K562 (cell line): ENCODE results near the gene ZSCAN32. TPM values are rescaled to one million over a fixed set of nuclear protein-coding genes. Genes with fewer than 3 reads are reported as not detected.

Experiments used
- ATAC-seq: fragments of 200-7000 bp; cut with Tn5 transposase; 3 replicates; pipeline ENCODE4 v1.9.1; 2020; ENCODE audit warnings: moderate library complexity
- BruUV-seq: library from RNA; stranded (reverse); fragments of 400-500 nt; replicated peaks from 2 replicates; lab custom pipeline; 2021; lab: Mats Ljungman, UMichigan
- CTCF ChIA-PET: fragments of 300-600 bp; formaldehyde crosslinking; extraction: SDS; loops from one replicate; lab custom pipeline; 2021; ENCODE audit warnings: low intra/inter-chr PET ratio; lab: Yijun Ruan, JAX
- POLR2A ChIA-PET: fragments of 300-600, 350-650 bp; sonication (Branson Sonifier 250); formaldehyde crosslinking; extraction: SDS; loops from one replicate; lab custom pipeline; 2021; ENCODE audit warnings: antibody characterized with exemption, inconsistent platforms; lab: Yijun Ruan, JAX
- DNase-seq, 4 experiments: peaks; one replicate each; pipeline versions ENCODE4 v3.0.0 to v3.0.0-alpha.2; 2011 to 2018; ENCODE audit warnings: low spot score in 3 of 4, mixed read lengths in 3 of 4; ENCODE audit errors: extremely low read depth in 1 of 4
- FAIRE-seq: peaks from 2 replicates; lab custom pipeline; 2011; peaks lifted over from hg19 to GRCh38; lab: Jason Lieb, UNC
- H2AFZ ChIP-seq: 2 replicates; pipeline ENCODE4 v1.6.0; 2011; ENCODE audit warnings: low read depth, low read length, control low read depth, inconsistent platforms
- H3K27ac ChIP-seq: fragments of 200-600 bp; 3 replicates; pipeline ENCODE4 v1.8.0; 2011; ENCODE audit warnings: low read depth, mild to moderate bottlenecking, control low read depth, inconsistent platforms, low read length, moderate library complexity, mixed read lengths; ENCODE audit errors: extremely low read depth
- H3K27me3 ChIP-seq, 2 experiments: fragments of 300-600 bp in 1 of 2; 2 replicates in 1 of 2; 3 replicates in 1 of 2; pipeline versions ENCODE4 v1.6.0 to v1.8.0; 2011; ENCODE audit warnings: inconsistent platforms in 2 of 2, low read length in 2 of 2, mild to moderate bottlenecking in 1 of 2, mixed read lengths in 1 of 2, moderate library complexity in 1 of 2; ENCODE audit not compliant: control insufficient read depth in 2 of 2, insufficient read depth in 2 of 2
- H3K36me3 ChIP-seq: fragments of 300-600 bp; 3 replicates; pipeline ENCODE4 v1.8.0; 2011; ENCODE audit warnings: mild to moderate bottlenecking, low read length, inconsistent platforms; ENCODE audit not compliant: control insufficient read depth, insufficient read depth
- H3K4me1 ChIP-seq, 2 experiments: fragments of 200-600 bp in 1 of 2; replicated peaks in 1 of 2; 2 replicates in 1 of 2; 3 replicates in 1 of 2; pipeline versions ENCODE4 v1.5.1 to v1.8.0; 2011; ENCODE audit warnings: inconsistent platforms in 2 of 2, low read length in 2 of 2, mild to moderate bottlenecking in 1 of 2, mixed read lengths in 1 of 2, moderate library complexity in 1 of 2; ENCODE audit not compliant: control insufficient read depth in 2 of 2, insufficient read depth in 2 of 2
- H3K4me2 ChIP-seq: 2 replicates; pipeline ENCODE4 v1.6.1; 2011; ENCODE audit warnings: low read length, control low read depth, inconsistent platforms, mixed read lengths; ENCODE audit not compliant: insufficient read depth
- H3K4me3 ChIP-seq: fragments of 200-600 bp; sonication (generic), shearing (Covaris generic); 2 replicates; pipeline ENCODE4 v1.5.1; 2016; ENCODE audit warnings: control low read depth, inconsistent platforms
- H3K79me2 ChIP-seq: fragments of 200-600 bp; 3 replicates; pipeline ENCODE4 v1.8.0; 2011; ENCODE audit warnings: low read length, inconsistent platforms; ENCODE audit not compliant: control insufficient read depth, insufficient read depth
- H3K9ac ChIP-seq, 2 experiments: 2 replicates each; pipeline versions ENCODE4 v1.6.0 to v1.6.1; 2011; ENCODE audit warnings: low read depth in 2 of 2, low read length in 2 of 2, control low read depth in 1 of 2, inconsistent platforms in 1 of 2, mild to moderate bottlenecking in 1 of 2, mixed read lengths in 1 of 2; ENCODE audit not compliant: insufficient read depth in 1 of 2
- H3K9me1 ChIP-seq: one replicate; pipeline ENCODE4 v1.6.0; 2011; ENCODE audit warnings: inconsistent platforms, mild to moderate bottlenecking, low read length, moderate library complexity; ENCODE audit not compliant: control insufficient read depth, insufficient read depth
- H3K9me3 ChIP-seq: replicated peaks from 2 replicates; pipeline ENCODE4 v1.5.1; 2011; ENCODE audit warnings: low read depth, low read length, inconsistent platforms; ENCODE audit not compliant: control insufficient read depth, insufficient read depth
- H4K20me1 ChIP-seq: replicated peaks from 2 replicates; pipeline ENCODE4 v1.6.1; 2011; ENCODE audit warnings: low read length, inconsistent platforms, mixed read lengths; ENCODE audit not compliant: control insufficient read depth, insufficient read depth
- ESRRA ChIP-seq: fragments of 450-650 bp; IDR thresholded peaks from 2 replicates; pipeline ENCODE4 v1.6.1; 2014; ENCODE audit warnings: low read depth, mild to moderate bottlenecking, moderate library complexity, borderline replicate concordance
- EWSR1 ChIP-seq: fragments of 450-650 bp; IDR thresholded peaks from 2 replicates; pipeline ENCODE4 v1.6.1; 2018; ENCODE audit warnings: borderline replicate concordance, mild to moderate bottlenecking, low read depth, moderate library complexity; ENCODE audit not compliant: partially characterized antibody
- GATAD2B ChIP-seq: fragments of 450-650 bp; IDR thresholded peaks from 2 replicates; pipeline ENCODE4 v1.6.1; 2017; ENCODE audit warnings: mild to moderate bottlenecking, borderline replicate concordance
- HNRNPLL ChIP-seq: fragments of 200-400 bp; formaldehyde crosslinking; IDR thresholded peaks from 2 replicates; pipeline ENCODE4 v1.6.1; 2017; ENCODE audit warnings: low read length, low read depth, mild to moderate bottlenecking; ENCODE audit not compliant: poor library complexity, severe bottlenecking
- MTA3 ChIP-seq: fragments of 450-650 bp; formaldehyde crosslinking; IDR thresholded peaks from 2 replicates; pipeline ENCODE4 v1.6.1; 2017; ENCODE audit warnings: mild to moderate bottlenecking, borderline replicate concordance
- ZNF133 ChIP-seq: fragments of 250-450 bp; sonication (Bioruptor Pico); IDR thresholded peaks from 2 replicates; pipeline ENCODE4 v1.4.0; 2020; ENCODE audit warnings: mild to moderate bottlenecking
- ZNF41 ChIP-seq: fragments of 250-450 bp; sonication (Bioruptor Pico); conservative IDR thresholded peaks from 2 replicates; pipeline ENCODE4 v1.4.0; 2020; ENCODE audit warnings: mild to moderate bottlenecking
- ZSCAN32 ChIP-seq: fragments of 450-650 bp; formaldehyde crosslinking; IDR thresholded peaks from 2 replicates; pipeline ENCODE4 v1.4.0; 2020; ENCODE audit warnings: mild to moderate bottlenecking, moderate library complexity
- WGBS: fragments of 100-300 bp; shearing (Covaris generic); methylation state at CpG from one replicate; pipeline ENCODE4 v1.1.6; 2016; ENCODE audit warnings: low coverage, mixed read lengths; ENCODE audit not compliant: insufficient coverage; ENCODE audit errors: missing lambda C conversion rate; 5-methylcytosine and 5-hydroxymethylcytosine counted together
- in situ Hi-C: fragments of 300-500 bp; cut with MboI; formaldehyde crosslinking; loops from 4 replicates; pipeline ENCODE4 v1.15.0; 2018; ENCODE audit warnings: inconsistent platforms, mixed read lengths
- intact Hi-C: fragments of 100-400 bp; cut with micrococcal nuclease; formaldehyde crosslinking; loops from 2 replicates; pipeline ENCODE4 v1.14.2; 2022
- polyA plus RNA-seq, 8 experiments: library from polyadenylated mRNA; depleted of rRNA in 4 of 8; stranded (reverse) in 5 of 8; unstranded in 3 of 8; fragments of >200 nt; fragmentation: Nextera tagmentation in 2 of 8; fragmentation: Illumina TruSeq in 1 of 8; extraction: Ambion mirVana in 2 of 8; extraction: Trizol in 1 of 8; gene quantifications; 2 replicates each; pipeline versions ENCODE4 v1.2.1 to v1.2.3, GENCODE V29; 2011 to 2014; ENCODE audit warnings: inconsistent platforms in 1 of 8, missing spikeins in 1 of 8
- total RNA-seq, 7 experiments: library from RNA; depleted of rRNA in 6 of 7; stranded (reverse); fragments of >200 nt in 6 of 7; fragmentation: Illumina TruSeq in 2 of 7; extraction: Trizol in 2 of 7; gene quantifications; 2 replicates each; pipeline versions ENCODE4 v1.2.1 to v1.2.3, GENCODE V29; 2011 to 2021; ENCODE audit warnings: low replicate concordance in 1 of 7
- TF ChIP-seq, protein P1 (sequence below): fragments of 250-450 bp; sonication (Bioruptor Pico); IDR thresholded peaks from 2 replicates; pipeline ENCODE4 v1.4.0; 2020
- TF ChIP-seq, protein P2 (sequence below): sonication (generic); formaldehyde crosslinking; IDR thresholded peaks from 2 replicates; pipeline ENCODE4 v1.8.1; 2023; ENCODE audit warnings: missing genetic modification reagents, mild to moderate bottlenecking, borderline replicate concordance
- TF ChIP-seq, protein P3 (sequence below), 2 experiments: fragments of 250-450 bp in 1 of 2; fragments of 450-650 bp in 1 of 2; sonication (Bioruptor Pico) in 1 of 2; IDR thresholded peaks; 2 replicates each; pipeline versions ENCODE4 v1.6.1 to v1.8.0; 2016 to 2021; ENCODE audit warnings: mild to moderate bottlenecking in 2 of 2, moderate library complexity in 2 of 2, missing compliant biosample characterization in 1 of 2, missing genetic modification characterization in 1 of 2

Gene ZSCAN32
- total and polyA plus RNA-seq, 9 of the 15 experiments (the other 6 are each of a cell fraction or from before 2014, with no cell fraction given): 16.0 to 29.4 (median 19.2) TPM

DNA sequence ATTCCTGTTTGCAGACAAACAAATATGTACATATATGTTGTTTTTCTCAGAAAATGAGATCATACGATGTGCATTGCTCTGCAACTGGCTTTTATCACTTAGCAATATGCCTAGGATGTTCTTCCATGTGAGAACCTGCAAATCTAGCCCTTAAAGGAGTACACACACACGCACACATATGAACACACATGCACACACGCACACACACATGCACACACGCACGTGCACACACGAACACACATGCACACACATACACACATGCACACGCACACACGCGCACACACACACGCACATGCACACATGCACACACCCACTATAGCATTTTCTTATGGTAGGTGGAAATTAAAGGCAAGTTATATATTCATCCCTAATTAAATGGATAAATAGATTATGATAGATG is 53.2 kb downstream of the ZSCAN32 start:
- no TSS peak for BruUV-seq
- POLR2A ChIA-PET: no interaction called here

More for the DNA sequence above, 53.2 kb downstream of the ZSCAN32 start:
- no peak for TF ChIP-seq MTA3
- TF ChIP-seq EWSR1: no peak
- no peak for TF ChIP-seq ZNF133
- TF ChIP-seq ESRRA: no peak
- TF ChIP-seq, protein P1, sequence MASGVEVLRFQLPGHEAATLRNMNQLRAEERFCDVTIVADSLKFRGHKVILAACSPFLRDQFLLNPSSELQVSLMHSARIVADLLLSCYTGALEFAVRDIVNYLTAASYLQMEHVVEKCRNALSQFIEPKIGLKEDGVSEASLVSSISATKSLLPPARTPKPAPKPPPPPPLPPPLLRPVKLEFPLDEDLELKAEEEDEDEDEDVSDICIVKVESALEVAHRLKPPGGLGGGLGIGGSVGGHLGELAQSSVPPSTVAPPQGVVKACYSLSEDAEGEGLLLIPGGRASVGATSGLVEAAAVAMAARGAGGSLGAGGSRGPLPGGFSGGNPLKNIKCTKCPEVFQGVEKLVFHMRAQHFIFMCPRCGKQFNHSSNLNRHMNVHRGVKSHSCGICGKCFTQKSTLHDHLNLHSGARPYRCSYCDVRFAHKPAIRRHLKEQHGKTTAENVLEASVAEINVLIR: no peak
- no peak for TF ChIP-seq ZNF41 (CRISPR knock-in tag)
- TF ChIP-seq HNRNPLL: no peak
- TF ChIP-seq, protein P2, sequence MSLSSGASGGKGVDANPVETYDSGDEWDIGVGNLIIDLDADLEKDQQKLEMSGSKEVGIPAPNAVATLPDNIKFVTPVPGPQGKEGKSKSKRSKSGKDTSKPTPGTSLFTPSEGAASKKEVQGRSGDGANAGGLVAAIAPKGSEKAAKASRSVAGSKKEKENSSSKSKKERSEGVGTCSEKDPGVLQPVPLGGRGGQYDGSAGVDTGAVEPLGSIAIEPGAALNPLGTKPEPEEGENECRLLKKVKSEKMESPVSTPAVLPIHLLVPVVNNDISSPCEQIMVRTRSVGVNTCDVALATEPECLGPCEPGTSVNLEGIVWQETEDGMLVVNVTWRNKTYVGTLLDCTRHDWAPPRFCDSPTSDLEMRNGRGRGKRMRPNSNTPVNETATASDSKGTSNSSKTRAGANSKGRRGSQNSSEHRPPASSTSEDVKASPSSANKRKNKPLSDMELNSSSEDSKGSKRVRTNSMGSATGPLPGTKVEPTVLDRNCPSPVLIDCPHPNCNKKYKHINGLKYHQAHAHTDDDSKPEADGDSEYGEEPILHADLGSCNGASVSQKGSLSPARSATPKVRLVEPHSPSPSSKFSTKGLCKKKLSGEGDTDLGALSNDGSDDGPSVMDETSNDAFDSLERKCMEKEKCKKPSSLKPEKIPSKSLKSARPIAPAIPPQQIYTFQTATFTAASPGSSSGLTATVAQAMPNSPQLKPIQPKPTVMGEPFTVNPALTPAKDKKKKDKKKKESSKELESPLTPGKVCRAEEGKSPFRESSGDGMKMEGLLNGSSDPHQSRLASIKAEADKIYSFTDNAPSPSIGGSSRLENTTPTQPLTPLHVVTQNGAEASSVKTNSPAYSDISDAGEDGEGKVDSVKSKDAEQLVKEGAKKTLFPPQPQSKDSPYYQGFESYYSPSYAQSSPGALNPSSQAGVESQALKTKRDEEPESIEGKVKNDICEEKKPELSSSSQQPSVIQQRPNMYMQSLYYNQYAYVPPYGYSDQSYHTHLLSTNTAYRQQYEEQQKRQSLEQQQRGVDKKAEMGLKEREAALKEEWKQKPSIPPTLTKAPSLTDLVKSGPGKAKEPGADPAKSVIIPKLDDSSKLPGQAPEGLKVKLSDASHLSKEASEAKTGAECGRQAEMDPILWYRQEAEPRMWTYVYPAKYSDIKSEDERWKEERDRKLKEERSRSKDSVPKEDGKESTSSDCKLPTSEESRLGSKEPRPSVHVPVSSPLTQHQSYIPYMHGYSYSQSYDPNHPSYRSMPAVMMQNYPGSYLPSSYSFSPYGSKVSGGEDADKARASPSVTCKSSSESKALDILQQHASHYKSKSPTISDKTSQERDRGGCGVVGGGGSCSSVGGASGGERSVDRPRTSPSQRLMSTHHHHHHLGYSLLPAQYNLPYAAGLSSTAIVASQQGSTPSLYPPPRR (CRISPR knock-in tag): no peak
- TF ChIP-seq, protein P3, sequence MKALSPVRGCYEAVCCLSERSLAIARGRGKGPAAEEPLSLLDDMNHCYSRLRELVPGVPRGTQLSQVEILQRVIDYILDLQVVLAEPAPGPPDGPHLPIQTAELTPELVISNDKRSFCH (CRISPR knock-in tag; IDR thresholded peaks at IDR 0.05): no peak
- TF ChIP-seq, protein P3 (tag; IDR thresholded peaks at IDR 0.05): no peak
- TF ChIP-seq ZSCAN32: no peak
- no peak for TF ChIP-seq GATAD2B
- intact Hi-C loops: no loop called here
- CTCF ChIA-PET: no interaction called here
- no peak overlapping the region for H3K27ac ChIP-seq
- H4K20me1 ChIP-seq: no peaks in the 10 kb centered on the region
- no peaks in the 10 kb centered on the region for H3K36me3 ChIP-seq
- peaks cover 3% of the 10 kb centered on the region for H3K9me1 ChIP-seq
- in situ Hi-C loops: no loop called here
- no peaks in the 10 kb centered on the region for H3K79me2 ChIP-seq
- WGBS: 20% methylated on average over 9 of the region's 10 CpGs
- no peak overlapping the region for H3K4me2 ChIP-seq
- no peak overlapping the region for H3K4me3 ChIP-seq
- FAIRE-seq: no peak
- no peak overlapping the region for H3K9ac ChIP-seq
- H3K4me1 ChIP-seq: peaks cover 14 to 16% of the 10 kb centered on the region in 2 experiments
- H3K9me3 ChIP-seq: no peaks in the 10 kb centered on the region
- no peaks in the 10 kb centered on the region for H3K27me3 ChIP-seq
- no peak for ATAC-seq
- no peak overlapping the region for H2AFZ ChIP-seq
- DNase-seq: no peak
